ENCODE results near the gene VPS11.

Gene VPS11

GRCh38 chr11:119078675-119079420 lies 11.2 kb downstream of the VPS11 start:
- Mint-ChIP-seq H3K9me3 (no peaks in the 10 kb centered on the region), H3K36me3 (peaks cover 47% of the 10 kb centered on the region), H3K4me1 (no peaks in the 10 kb centered on the region), H3K4me3 (no peak overlapping the region), H3K27ac (no peak overlapping the region), H3K27me3 (no peaks in the 10 kb centered on the region)
- CTCF ChIA-PET, result no interaction called here
- no peak for DNase-seq

GRCh38 chr11:119081682-119082260 lies 14.2 kb downstream of the VPS11 start:
- CTCF ChIA-PET, result interaction anchor here (1.1 kb wide), 1 partner anchor 14 kb away, joined by 6 read pairs; the partner anchor contains the start of gene VPS11
- no peak for DNase-seq
- Mint-ChIP-seq H3K36me3 (peaks cover 35% of the 10 kb centered on the region), H3K4me3 (no peak overlapping the region), H3K9me3 (no peaks in the 10 kb centered on the region), H3K27ac (no peak overlapping the region), H3K4me1 (peaks cover 18% of the 10 kb centered on the region), H3K27me3 (no peaks in the 10 kb centered on the region)

DNA sequence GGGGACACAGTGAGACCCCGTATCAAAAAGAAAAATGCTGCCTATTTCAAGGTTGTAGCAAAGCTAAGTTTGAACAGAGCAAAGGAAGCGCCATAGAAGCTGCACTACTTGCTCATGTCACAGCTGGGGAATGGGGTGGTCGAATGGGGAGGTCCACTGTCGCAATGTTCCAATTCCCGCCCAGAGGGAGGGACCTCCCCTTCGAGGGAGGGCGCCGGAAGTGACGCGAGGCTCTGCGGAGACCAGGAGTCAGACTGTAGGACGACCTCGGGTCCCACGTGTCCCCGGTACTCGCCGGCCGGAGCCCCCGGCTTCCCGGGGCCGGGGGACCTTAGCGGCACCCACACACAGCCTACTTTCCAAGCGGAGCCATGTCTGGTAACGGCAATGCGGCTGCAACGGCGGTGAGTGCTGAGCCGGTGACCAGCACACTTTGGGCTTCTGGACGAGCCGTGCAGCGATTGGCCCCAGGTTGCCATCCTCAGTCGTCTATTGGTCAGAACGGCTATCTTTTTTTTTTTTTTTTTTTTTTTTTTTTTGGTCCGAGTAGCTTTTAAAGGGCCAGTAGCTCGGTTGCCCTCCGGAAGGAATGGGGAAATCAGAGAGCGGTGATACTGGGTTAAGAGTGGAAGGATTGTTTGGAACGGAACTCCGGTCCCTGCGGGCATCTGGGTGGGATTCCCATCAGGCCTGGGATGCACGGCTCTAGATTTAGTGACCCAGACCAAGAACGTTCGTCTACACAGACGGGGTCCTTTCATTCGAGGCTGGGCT lies 17.2 kb downstream of the VPS11 start, which contains the start of gene HMBS:
Gene HMBS, plus strand, starts transcription at position 219 of the 774 bp plus-strand sequence. Its CDS starts 153 bp downstream, at position 372.
- Mint-ChIP-seq H3K4me1 (peaks cover 45% of the 10 kb centered on the region), H3K9me3 (no peaks in the 10 kb centered on the region), H3K4me3 (peak within 1 kb of the TSS; percentile 98), H3K27me3 (no peaks in the 10 kb centered on the region), H3K27ac (peak within 1 kb of the TSS; percentile 91), H3K36me3 (peaks cover 16% of the 10 kb centered on the region)
- CTCF ChIA-PET, result interaction anchor here (0.6 to 1.7 kb wide), 9 partner anchors 15 to 254 kb away, joined by 3 to 7 read pairs (median 3); partner anchors contain the start of gene VPS11
- peak; percentile 91 for DNase-seq

DNA sequence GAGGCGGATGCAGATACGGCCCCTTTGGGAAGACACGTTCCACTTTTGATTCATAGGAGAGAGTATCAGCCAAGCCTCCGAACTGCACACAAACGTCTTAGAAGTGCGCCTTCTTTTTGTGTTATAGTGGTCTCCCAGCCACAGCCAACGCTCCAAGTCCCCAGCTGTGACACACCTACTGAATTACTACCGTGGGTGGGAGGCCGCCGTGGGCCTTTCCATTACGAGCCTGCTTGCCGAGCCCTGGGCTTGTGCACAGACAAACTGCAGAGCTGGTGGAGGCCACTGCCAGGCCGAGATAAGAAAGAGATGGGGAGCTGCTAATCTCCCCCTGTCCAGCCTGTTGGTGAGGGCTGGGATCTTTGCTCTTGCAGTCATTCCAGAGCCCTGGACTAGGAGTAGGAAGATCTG lies 17.8 kb downstream of the VPS11 start:
- Mint-ChIP-seq H3K27me3 (no peaks in the 10 kb centered on the region), H3K36me3 (peaks cover 14% of the 10 kb centered on the region), H3K27ac (peak overlapping the region; percentile 91), H3K9me3 (no peaks in the 10 kb centered on the region), H3K4me3 (peak overlapping the region; percentile 98), H3K4me1 (peaks cover 51% of the 10 kb centered on the region)
- DNase-seq, result no peak
- CTCF ChIA-PET, result interaction anchor here (0.7 to 1.7 kb wide), 8 partner anchors 14 to 253 kb away, joined by 3 to 7 read pairs (median 4); partner anchors contain the start of gene VPS11

DNA sequence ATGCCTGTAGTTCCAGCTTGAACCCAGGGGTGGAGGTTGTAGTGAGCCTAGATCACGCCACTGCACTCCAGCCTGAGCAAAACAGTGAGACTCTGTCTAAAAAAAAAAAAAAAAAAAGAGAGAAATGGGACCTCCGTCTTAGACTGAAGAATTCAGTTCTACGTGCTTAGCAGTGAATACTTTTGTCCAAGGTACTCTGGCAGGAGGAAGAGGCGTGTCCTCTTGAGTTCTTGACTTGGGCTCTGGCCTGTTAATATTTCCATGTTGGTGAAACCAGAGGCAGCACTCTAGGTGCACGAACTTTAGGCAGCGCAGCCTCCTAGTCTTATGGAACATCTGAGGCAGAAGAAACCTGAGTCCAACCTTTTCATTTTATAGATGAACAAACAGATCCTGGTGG lies 19.5 kb downstream of the VPS11 start:
- CTCF ChIA-PET, result interaction anchor here (0.6 to 1.0 kb wide), 2 partner anchors 11 to 125 kb away, joined by 3 read pairs; no protein-coding TSS in a partner anchor
- no peak overlapping the region for H3K4me3 Mint-ChIP-seq
- H3K27me3 Mint-ChIP-seq, result no peaks in the 10 kb centered on the region
- H3K9me3 Mint-ChIP-seq, result no peaks in the 10 kb centered on the region
- no peak overlapping the region for H3K27ac Mint-ChIP-seq
- H3K36me3 Mint-ChIP-seq, result peaks cover 9% of the 10 kb centered on the region
- no peak for DNase-seq
- H3K4me1 Mint-ChIP-seq, result peaks cover 63% of the 10 kb centered on the region

GRCh38 chr11:119087747-119088241 lies 20.2 kb downstream of the VPS11 start:
- H3K9me3 Mint-ChIP-seq, result no peaks in the 10 kb centered on the region
- H3K4me1 Mint-ChIP-seq, result peaks cover 70% of the 10 kb centered on the region
- peaks cover 14% of the 10 kb centered on the region for H3K36me3 Mint-ChIP-seq
- peak overlapping the region; percentile 64 for H3K27ac Mint-ChIP-seq
- no peak overlapping the region for H3K4me3 Mint-ChIP-seq
- DNase-seq, result no peak
- H3K27me3 Mint-ChIP-seq, result no peaks in the 10 kb centered on the region
- CTCF ChIA-PET, result interaction anchor here (0.8 to 1.0 kb wide), 2 partner anchors 12 to 22 kb away, joined by 3 read pairs; no protein-coding TSS in a partner anchor

GRCh38 chr11:119088406-119088805 lies 20.8 kb downstream of the VPS11 start:
- H3K4me1 Mint-ChIP-seq, result peaks cover 76% of the 10 kb centered on the region
- H3K36me3 Mint-ChIP-seq, result peaks cover 20% of the 10 kb centered on the region
- H3K27me3 Mint-ChIP-seq, result no peaks in the 10 kb centered on the region
- H3K4me3 Mint-ChIP-seq, result no peak overlapping the region
- CTCF ChIA-PET, result interaction anchor here (0.8 kb wide), 1 partner anchor 23 kb away, joined by 3 read pairs; no protein-coding TSS in a partner anchor
- no peaks in the 10 kb centered on the region for H3K9me3 Mint-ChIP-seq
- no peak for DNase-seq
- H3K27ac Mint-ChIP-seq, result no peak overlapping the region

DNA sequence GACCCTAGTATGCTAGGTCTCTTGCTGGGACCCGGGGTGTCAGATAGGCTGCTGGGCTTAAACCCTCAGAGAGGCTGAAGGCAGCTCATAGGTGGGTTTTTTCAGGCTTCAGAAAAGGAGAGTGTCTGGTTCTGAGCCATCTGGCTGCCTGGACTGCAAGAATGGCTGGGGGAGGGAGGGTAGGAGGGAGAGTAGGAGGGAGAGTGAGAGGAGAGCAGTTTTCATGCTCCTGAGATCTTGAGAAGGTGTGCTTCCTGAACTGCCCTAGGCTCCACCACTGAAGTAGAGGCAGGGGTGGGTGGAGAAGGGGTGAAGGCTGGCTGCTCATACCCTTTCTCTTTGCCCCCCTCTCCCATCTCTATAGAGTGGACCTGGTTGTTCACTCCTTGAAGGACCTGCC lies 21.7 kb downstream of the VPS11 start:
- no peak overlapping the region for H3K27ac Mint-ChIP-seq
- H3K4me1 Mint-ChIP-seq, result peaks cover 79% of the 10 kb centered on the region
- H3K27me3 Mint-ChIP-seq, result no peaks in the 10 kb centered on the region
- no peak for DNase-seq
- peaks cover 29% of the 10 kb centered on the region for H3K36me3 Mint-ChIP-seq
- CTCF ChIA-PET, result no interaction called here
- H3K4me3 Mint-ChIP-seq, result no peak overlapping the region
- H3K9me3 Mint-ChIP-seq, result no peaks in the 10 kb centered on the region

- Mint-ChIP-seq H3K9me3 (no peaks in the 10 kb centered on the region), H3K4me3 (no peak overlapping the region), H3K36me3 (peaks cover 42% of the 10 kb centered on the region), H3K27me3 (peaks cover 9% of the 10 kb centered on the region), H3K27ac (no peak overlapping the region), H3K4me1 (peaks cover 74% of the 10 kb centered on the region)
- DNase-seq, result no peak
- CTCF ChIA-PET, result interaction anchor here (0.9 kb wide), 1 partner anchor 11 kb away, joined by 3 read pairs; the partner anchor contains the start of gene DPAGT1
These were observed 23.6 kb downstream of the VPS11 start for GRCh38 chr11:119091178-119091577.

DNA sequence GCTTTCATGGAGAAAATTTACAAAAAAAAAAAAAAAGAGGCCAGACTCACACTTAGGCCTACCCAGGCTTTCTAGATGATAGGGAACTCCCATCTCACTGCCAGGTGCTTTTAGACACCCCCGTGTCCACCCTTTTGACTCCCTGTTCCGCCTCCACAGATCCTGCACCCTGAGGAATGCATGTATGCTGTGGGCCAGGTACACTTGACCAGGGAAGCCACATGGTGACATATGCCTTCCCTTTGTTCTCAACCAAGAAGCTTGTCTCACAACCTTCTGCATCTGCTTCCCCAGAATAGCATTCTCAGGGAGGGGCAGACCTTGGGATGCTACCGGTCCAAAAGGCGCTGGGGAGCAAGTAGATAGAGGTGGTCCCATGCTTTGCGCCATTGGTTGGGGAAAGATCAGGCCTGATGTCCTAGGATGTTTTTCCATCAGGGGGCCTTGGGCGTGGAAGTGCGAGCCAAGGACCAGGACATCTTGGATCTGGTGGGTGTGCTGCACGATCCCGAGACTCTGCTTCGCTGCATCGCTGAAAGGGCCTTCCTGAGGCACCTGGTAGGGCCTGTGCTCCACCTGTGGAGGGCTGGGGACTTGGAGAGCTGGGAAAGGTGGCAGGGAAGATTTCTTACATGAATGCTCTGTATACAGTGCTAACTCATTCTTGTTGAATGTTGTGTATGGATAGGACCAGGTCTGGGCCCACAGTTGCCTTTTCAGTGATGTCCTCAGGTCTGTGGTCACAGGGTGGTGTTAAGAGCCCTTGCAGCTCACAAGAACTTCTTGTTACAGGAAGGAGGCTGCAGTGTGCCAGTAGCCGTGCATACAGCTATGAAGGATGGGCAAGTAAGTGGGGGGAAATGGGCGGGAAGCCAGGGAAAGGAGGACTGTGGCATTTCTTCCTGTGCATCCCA lies 24.6 kb downstream of the VPS11 start:
- peak overlapping the region; percentile 97 for H3K4me3 Mint-ChIP-seq
- CTCF ChIA-PET, result interaction anchor here (0.6 to 0.9 kb wide), 5 partner anchors 10 to 246 kb away, joined by 3 to 5 read pairs (median 3); partner anchors contain the start of genes C2CD2L, DPAGT1 and VPS11
- DNase-seq, result no peak
- peaks cover 9% of the 10 kb centered on the region for H3K27me3 Mint-ChIP-seq
- H3K27ac Mint-ChIP-seq, result peak overlapping the region; percentile 69
- peaks cover 77% of the 10 kb centered on the region for H3K4me1 Mint-ChIP-seq
- peaks cover 53% of the 10 kb centered on the region for H3K36me3 Mint-ChIP-seq
- H3K9me3 Mint-ChIP-seq, result no peaks in the 10 kb centered on the region

DNA sequence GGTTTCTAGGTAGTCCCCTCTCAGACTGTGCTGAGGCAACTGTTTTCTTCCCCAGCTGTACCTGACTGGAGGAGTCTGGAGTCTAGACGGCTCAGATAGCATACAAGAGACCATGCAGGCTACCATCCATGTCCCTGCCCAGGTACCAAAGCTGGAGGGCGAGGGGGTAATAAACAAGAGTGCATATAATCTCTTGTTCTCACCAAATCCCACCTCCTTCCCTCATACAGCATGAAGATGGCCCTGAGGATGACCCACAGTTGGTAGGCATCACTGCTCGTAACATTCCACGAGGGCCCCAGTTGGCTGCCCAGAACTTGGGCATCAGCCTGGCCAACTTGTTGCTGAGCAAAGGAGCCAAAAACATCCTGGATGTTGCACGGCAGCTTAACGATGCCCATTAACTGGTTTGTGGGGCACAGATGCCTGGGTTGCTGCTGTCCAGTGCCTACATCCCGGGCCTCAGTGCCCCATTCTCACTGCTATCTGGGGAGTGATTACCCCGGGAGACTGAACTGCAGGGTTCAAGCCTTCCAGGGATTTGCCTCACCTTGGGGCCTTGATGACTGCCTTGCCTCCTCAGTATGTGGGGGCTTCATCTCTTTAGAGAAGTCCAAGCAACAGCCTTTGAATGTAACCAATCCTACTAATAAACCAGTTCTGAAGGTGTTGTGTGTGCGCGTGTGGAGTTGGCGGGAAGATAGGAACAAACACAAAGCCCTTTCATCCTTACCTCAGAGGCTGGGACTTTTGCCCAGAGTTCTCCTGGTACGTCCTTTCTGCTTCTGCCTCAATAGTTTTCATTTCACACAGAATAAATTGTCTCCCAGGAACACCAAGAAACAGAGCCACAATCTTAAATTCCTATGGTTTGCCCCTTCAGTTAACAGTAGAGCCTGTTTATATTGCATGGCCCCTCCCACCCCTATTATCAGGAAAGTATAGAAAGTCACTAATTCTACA lies 25.5 kb downstream of the VPS11 start:
- H3K4me3 Mint-ChIP-seq, result peak overlapping the region; percentile 97
- H3K4me1 Mint-ChIP-seq, result peaks cover 73% of the 10 kb centered on the region

More for the DNA sequence above, 25.5 kb downstream of the VPS11 start:
- Mint-ChIP-seq H3K27ac (peak overlapping the region; percentile 88), H3K9me3 (no peaks in the 10 kb centered on the region), H3K36me3 (peaks cover 60% of the 10 kb centered on the region), H3K27me3 (peaks cover 9% of the 10 kb centered on the region)
- no peak for DNase-seq
- CTCF ChIA-PET, result interaction anchor here (0.6 to 1.6 kb wide), 5 partner anchors 9 to 245 kb away, joined by 3 to 6 read pairs (median 3); partner anchors contain the start of genes C2CD2L and VPS11

Measured in activated naive CD4-positive, alpha-beta T cell treated with anti-CD3 and anti-CD28 coated beads, Interleukin-2, amount 10 ng/mL, durations not matched to agents 7 days and 5 days (primary cell).